Prostate gland (tissue), 2 donors: Measurements from ENCODE around the gene RBM27. TPM values are rescaled to one million over a fixed set of nuclear protein-coding genes. Genes with fewer than 3 reads are reported as not detected.

Experiments used
- DNase-seq: peaks from one replicate; pipeline ENCODE4 v3.0.0-alpha.2; 2019; ENCODE audit warnings: low spot score
- H3K27ac ChIP-seq, 2 donors: fragments of 200-600 bp; sonication (generic); 2 replicates each; pipeline ENCODE4 v1.5.1; 2017 to 2019
- H3K27me3 ChIP-seq: fragments of 200-600 bp; sonication (generic); replicated peaks from 2 replicates; pipeline ENCODE4 v1.5.1; 2019; ENCODE audit not compliant: insufficient read depth
- H3K36me3 ChIP-seq, 2 donors: fragments of 200-600 bp; sonication (generic); 1 replicate in 1 of 2; 2 replicates in 1 of 2; pipeline versions ENCODE4 v1.5.1 to v1.8.1; 2017 to 2019
- H3K4me1 ChIP-seq: fragments of 200-600 bp; sonication (generic); replicated peaks from 2 replicates; pipeline ENCODE4 v1.5.1; 2019
- H3K4me3 ChIP-seq, 2 donors: fragments of 200-600 bp; sonication (generic); 2 replicates each; pipeline ENCODE4 v1.5.1; 2017 to 2019
- H3K9me3 ChIP-seq: fragments of 200-600 bp; sonication (generic); 2 replicates; pipeline ENCODE4 v1.5.1; 2017
- POLR2A ChIP-seq: fragments of 450-650 bp; IDR thresholded peaks from one replicate; pipeline ENCODE4 v1.6.1; 2016; ENCODE audit warnings: antibody characterized with exemption, mild to moderate bottlenecking
- POLR2AphosphoS5 ChIP-seq: sonication (generic); formaldehyde crosslinking; IDR thresholded peaks from one replicate; pipeline ENCODE4 v1.6.1; 2017; ENCODE audit warnings: antibody characterized with exemption
- WGBS: methylation state at CpG from one replicate; pipeline ENCODE4 v1.1.5; 2018; 5-methylcytosine and 5-hydroxymethylcytosine counted together
- intact Hi-C: fragments of 100-400 bp; cut with DNase I; formaldehyde crosslinking; loops from one replicate; pipeline ENCODE4 v1.14.2; 2022
- total RNA-seq, 2 donors: library from RNA; depleted of rRNA; stranded (reverse); fragments of >200 nt; gene quantifications; one replicate each; pipeline ENCODE4 v1.1.0, GENCODE V29; 2016
- TF ChIP-seq, protein P1 (sequence below), 4 experiments: fragments of 200-600 bp in 2 of 4; fragments of 450-650 bp in 2 of 4; sonication (generic) in 2 of 4; IDR thresholded peaks; 1 replicate in 3 of 4; 2 replicates in 1 of 4; pipeline ENCODE4 v1.5.1; 2016 to 2019; ENCODE audit warnings: antibody characterized with exemption in 4 of 4, mild to moderate bottlenecking in 2 of 4, moderate library complexity in 2 of 4

RBM27 gene, protein sequence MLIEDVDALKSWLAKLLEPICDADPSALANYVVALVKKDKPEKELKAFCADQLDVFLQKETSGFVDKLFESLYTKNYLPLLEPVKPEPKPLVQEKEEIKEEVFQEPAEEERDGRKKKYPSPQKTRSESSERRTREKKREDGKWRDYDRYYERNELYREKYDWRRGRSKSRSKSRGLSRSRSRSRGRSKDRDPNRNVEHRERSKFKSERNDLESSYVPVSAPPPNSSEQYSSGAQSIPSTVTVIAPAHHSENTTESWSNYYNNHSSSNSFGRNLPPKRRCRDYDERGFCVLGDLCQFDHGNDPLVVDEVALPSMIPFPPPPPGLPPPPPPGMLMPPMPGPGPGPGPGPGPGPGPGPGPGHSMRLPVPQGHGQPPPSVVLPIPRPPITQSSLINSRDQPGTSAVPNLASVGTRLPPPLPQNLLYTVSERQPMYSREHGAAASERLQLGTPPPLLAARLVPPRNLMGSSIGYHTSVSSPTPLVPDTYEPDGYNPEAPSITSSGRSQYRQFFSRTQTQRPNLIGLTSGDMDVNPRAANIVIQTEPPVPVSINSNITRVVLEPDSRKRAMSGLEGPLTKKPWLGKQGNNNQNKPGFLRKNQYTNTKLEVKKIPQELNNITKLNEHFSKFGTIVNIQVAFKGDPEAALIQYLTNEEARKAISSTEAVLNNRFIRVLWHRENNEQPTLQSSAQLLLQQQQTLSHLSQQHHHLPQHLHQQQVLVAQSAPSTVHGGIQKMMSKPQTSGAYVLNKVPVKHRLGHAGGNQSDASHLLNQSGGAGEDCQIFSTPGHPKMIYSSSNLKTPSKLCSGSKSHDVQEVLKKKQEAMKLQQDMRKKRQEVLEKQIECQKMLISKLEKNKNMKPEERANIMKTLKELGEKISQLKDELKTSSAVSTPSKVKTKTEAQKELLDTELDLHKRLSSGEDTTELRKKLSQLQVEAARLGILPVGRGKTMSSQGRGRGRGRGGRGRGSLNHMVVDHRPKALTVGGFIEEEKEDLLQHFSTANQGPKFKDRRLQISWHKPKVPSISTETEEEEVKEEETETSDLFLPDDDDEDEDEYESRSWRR
- total RNA-seq = 10 to 100 TPM; 20.9 to 58.9 TPM

DNA sequence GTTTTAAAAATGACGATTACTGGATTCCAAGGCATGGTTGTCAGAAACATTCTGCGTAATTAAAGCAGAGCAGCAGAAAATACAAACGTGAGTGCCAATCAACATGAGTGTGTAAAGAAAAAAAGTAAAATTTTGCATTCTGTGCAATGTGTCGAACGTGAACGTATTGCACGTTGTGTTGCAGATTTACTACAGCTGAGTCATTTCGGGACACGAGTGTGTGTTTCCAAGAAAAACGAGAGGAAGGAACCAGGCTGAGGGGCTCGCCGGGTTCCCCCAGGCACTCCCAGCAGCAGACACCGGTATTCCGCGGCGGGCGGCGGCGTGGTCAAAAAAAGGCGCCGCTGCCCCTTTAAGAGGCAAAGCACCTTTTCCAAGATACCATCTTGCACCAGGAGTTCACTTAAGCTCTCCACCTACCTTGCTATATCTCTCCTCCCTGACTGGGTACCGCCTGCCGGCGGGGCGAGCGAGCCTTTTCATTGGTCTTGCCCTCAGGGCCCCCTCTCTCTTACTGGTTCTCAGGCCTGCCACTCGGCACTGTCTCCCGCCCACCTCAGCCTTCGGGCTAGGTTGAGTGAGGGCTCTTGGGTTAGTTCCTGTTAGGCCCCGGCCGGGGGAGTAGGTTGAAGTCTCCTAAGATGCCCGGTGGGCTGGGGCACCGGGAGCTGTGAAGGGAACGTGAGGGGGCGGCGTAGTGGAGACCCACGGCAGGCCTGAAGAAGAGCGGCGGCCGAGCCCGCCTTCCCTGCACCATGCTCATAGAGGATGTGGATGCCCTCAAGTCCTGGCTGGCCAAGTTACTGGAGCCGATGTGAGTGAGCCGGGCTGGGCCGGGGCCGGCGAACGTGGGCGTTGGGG, at the start of gene RBM27:
RBM27 (plus strand) TSS at position 595 of the 861 bp plus-strand sequence; CDS start at position 756, 161 bp downstream.
- intact Hi-C loops = loop anchor here (2.0 to 10.0 kb wide), 2 partner anchors 20 to 242 kb away; partner anchors contain the start of genes LARS1 and TCERG1
- no peaks in the 10 kb centered on the region for H3K9me3 ChIP-seq
- under 1% methylated on average over 48 of the region's 48 CpGs for WGBS
- peak within 1 kb of the TSS; percentile 96 to 97 for H3K4me3 ChIP-seq
- H3K4me1 ChIP-seq = no peaks in the 10 kb centered on the region
- DNase-seq = peak; percentile 96
- TF ChIP-seq POLR2AphosphoS5 (peak; percentile 96), POLR2A (peak; percentile 60)
- TF ChIP-seq, protein P1, sequence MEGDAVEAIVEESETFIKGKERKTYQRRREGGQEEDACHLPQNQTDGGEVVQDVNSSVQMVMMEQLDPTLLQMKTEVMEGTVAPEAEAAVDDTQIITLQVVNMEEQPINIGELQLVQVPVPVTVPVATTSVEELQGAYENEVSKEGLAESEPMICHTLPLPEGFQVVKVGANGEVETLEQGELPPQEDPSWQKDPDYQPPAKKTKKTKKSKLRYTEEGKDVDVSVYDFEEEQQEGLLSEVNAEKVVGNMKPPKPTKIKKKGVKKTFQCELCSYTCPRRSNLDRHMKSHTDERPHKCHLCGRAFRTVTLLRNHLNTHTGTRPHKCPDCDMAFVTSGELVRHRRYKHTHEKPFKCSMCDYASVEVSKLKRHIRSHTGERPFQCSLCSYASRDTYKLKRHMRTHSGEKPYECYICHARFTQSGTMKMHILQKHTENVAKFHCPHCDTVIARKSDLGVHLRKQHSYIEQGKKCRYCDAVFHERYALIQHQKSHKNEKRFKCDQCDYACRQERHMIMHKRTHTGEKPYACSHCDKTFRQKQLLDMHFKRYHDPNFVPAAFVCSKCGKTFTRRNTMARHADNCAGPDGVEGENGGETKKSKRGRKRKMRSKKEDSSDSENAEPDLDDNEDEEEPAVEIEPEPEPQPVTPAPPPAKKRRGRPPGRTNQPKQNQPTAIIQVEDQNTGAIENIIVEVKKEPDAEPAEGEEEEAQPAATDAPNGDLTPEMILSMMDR (IDR thresholded peaks at IDR 0.05) = no peak
- no peaks in the 10 kb centered on the region for H3K36me3 ChIP-seq
- peak within 1 kb of the TSS; percentile 83 for H3K27ac ChIP-seq
- no peaks in the 10 kb centered on the region for H3K27me3 ChIP-seq

DNA sequence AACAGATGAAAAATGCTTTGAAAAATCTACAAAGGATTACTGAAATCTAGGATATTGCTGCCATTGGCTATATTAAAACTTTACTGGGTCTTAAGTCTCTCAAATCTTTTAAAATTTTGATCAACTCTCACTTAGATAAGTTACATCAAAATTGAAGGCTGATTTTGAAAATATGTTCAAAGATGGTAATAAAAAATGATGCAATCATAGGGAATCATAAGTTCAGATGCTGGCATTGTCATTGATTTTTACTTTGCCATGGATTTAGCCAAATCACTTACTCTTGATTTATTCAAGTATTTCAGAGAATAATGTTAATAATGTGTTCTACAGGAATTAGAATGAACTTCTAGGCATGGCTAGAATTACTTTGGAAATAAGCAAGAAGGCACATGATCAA, 45.1 kb upstream of the RBM27 start:
- no peak overlapping the region for H3K4me3 ChIP-seq
- no peaks in the 10 kb centered on the region for H3K9me3 ChIP-seq
- H3K27ac ChIP-seq = no peak overlapping the region
- no peaks in the 10 kb centered on the region for H3K4me1 ChIP-seq
- no peak for DNase-seq
- no peak for TF ChIP-seq POLR2A
- TF ChIP-seq, protein P1 (IDR thresholded peaks at IDR 0.05) = no peak
- TF ChIP-seq POLR2AphosphoS5 = no peak
- H3K27me3 ChIP-seq = no peaks in the 10 kb centered on the region
- H3K36me3 ChIP-seq = no peaks in the 10 kb centered on the region
- intact Hi-C loops = no loop called here

DNA sequence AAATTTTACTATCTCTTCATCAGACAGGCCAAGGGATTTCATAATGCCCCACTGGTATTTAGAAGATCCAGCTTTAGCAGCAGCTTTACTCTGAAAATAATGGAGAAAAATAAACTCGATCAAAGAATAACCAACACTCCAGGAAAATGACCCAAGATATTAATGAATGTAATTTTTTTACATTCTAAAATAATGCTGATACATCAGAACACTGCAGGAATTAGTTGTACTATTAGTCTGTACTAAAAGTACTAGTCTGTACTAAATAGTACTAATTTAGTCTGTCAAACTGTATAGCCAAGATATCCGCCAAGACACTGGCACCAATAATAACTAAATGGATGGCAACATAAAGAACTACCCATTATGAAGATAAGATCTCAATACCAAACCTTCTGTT, 39.0 kb upstream of the RBM27 start:
- H3K4me3 ChIP-seq = no peak overlapping the region
- TF ChIP-seq POLR2AphosphoS5 (no peak), POLR2A (no peak)
- TF ChIP-seq, protein P1 (IDR thresholded peaks at IDR 0.05) = no peak
- no peak overlapping the region for H3K27ac ChIP-seq
- H3K9me3 ChIP-seq = no peaks in the 10 kb centered on the region
- WGBS = 94% methylated on average over 2 of the region's 2 CpGs
- H3K4me1 ChIP-seq = no peaks in the 10 kb centered on the region
- no peaks in the 10 kb centered on the region for H3K36me3 ChIP-seq
- intact Hi-C loops = no loop called here
- H3K27me3 ChIP-seq = no peaks in the 10 kb centered on the region
- DNase-seq = no peak

DNA sequence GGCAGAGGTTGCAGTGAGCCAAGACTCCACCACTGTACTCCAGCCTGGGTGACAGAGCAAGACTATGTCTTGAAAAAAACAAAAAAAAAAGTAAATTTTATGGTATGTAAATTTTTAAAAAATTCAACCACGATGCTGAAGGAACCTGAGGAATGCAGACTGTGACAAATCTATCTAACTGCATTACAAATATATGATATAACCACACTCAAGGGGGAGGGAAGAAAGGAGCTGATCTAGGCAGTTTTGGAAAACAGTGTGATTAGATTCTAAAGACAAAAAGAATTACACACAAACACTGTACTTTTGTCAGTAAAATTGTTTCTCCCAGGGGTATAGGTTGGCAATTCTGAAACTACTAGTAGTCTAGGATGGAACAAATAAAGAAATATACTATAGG, 37.9 kb upstream of the RBM27 start:
- TF ChIP-seq POLR2A (no peak), POLR2AphosphoS5 (no peak)
- TF ChIP-seq, protein P1 (IDR thresholded peaks at IDR 0.05) = no peak
- H3K27me3 ChIP-seq = no peaks in the 10 kb centered on the region
- DNase-seq = no peak
- H3K9me3 ChIP-seq = no peaks in the 10 kb centered on the region
- H3K4me1 ChIP-seq = no peaks in the 10 kb centered on the region
- no peaks in the 10 kb centered on the region for H3K36me3 ChIP-seq
- 79% methylated on average over 1 of the region's 1 CpG for WGBS
- no peak overlapping the region for H3K27ac ChIP-seq
- no peak overlapping the region for H3K4me3 ChIP-seq
- intact Hi-C loops = no loop called here
